WTC11 (cell line): ENCODE measurements around the gene GPRIN3. TPM values are rescaled to one million over a fixed set of nuclear protein-coding genes. Genes with fewer than 3 reads are reported as not detected.

ENCODE experiments used
- ATAC-seq: fragments of 200-7000 bp; cut with Tn5 transposase; 2 replicates; pipeline ENCODE4 v1.10.0; 2021; ENCODE audit warnings: mild to moderate bottlenecking, moderate library complexity
- CTCF ChIA-PET: fragments of 300-600 bp; sonication (Branson Sonifier 250); formaldehyde crosslinking; loops from one replicate; lab custom pipeline; 2021; ENCODE audit warnings: antibody characterized with exemption; lab: Charles Lee
- POLR2A ChIA-PET: fragments of 350-600 bp; sonication (Branson Sonifier 250); formaldehyde crosslinking; loops from one replicate; lab custom pipeline; 2021; ENCODE audit warnings: antibody characterized with exemption; lab: Charles Lee
- DNase-seq: peaks from one replicate; pipeline ENCODE4 v3.0.0; 2021; ENCODE audit warnings: low spot score
- H3K27ac Mint-ChIP-seq: 2 replicates; pipeline ENCODE4 v1.8.0; 2021; ENCODE audit warnings: mixed read lengths
- H3K27me3 Mint-ChIP-seq: 2 replicates; pipeline ENCODE4 v1.8.0; 2021; ENCODE audit warnings: low read depth, mild to moderate bottlenecking, moderate library complexity, mixed read lengths
- H3K36me3 Mint-ChIP-seq: 2 replicates; pipeline ENCODE4 v1.8.0; 2021; ENCODE audit warnings: mixed read lengths
- H3K4me1 Mint-ChIP-seq: 2 replicates; pipeline ENCODE4 v1.8.0; 2022; ENCODE audit warnings: mixed read lengths
- H3K4me3 Mint-ChIP-seq: 2 replicates; pipeline ENCODE4 v1.8.0; 2021; ENCODE audit warnings: mild to moderate bottlenecking, moderate library complexity, mixed read lengths
- H3K9me3 Mint-ChIP-seq: 2 replicates; pipeline ENCODE4 v1.8.0; 2021; ENCODE audit warnings: mixed read lengths
- AFF4 ChIP-seq: sonication (generic); formaldehyde crosslinking; IDR thresholded peaks from 2 replicates; pipeline ENCODE4 v1.8.1; 2023; ENCODE audit warnings: mild to moderate bottlenecking, missing genetic modification reagents, borderline replicate concordance
- AR ChIP-seq: fragments of 250-450 bp; sonication (Bioruptor Pico); IDR thresholded peaks from 2 replicates; pipeline ENCODE4 v1.9.0; 2021; ENCODE audit warnings: mild to moderate bottlenecking
- ATF1 ChIP-seq: sonication (generic); formaldehyde crosslinking; IDR thresholded peaks from 2 replicates; pipeline ENCODE4 v1.8.1; 2023; ENCODE audit warnings: mild to moderate bottlenecking, moderate library complexity, missing genetic modification reagents
- ATF3 ChIP-seq: sonication (generic); formaldehyde crosslinking; conservative IDR thresholded peaks from 2 replicates; pipeline ENCODE4 v1.8.1; 2022; ENCODE audit warnings: mild to moderate bottlenecking, missing genetic modification reagents
- CDX4 ChIP-seq: fragments of 250-450 bp; sonication (Bioruptor Pico); IDR thresholded peaks from 2 replicates; pipeline ENCODE4 v1.9.0; 2021; ENCODE audit warnings: moderate library complexity, mild to moderate bottlenecking, inconsistent platforms, borderline replicate concordance
- ELF4 ChIP-seq: sonication (generic); formaldehyde crosslinking; IDR thresholded peaks from 2 replicates; pipeline ENCODE4 v1.8.1; 2022; ENCODE audit warnings: low read depth, mild to moderate bottlenecking, moderate library complexity, missing genetic modification reagents
- ESRRA ChIP-seq: sonication (generic); formaldehyde crosslinking; IDR thresholded peaks from 2 replicates; pipeline ENCODE4 v1.8.1; 2022; ENCODE audit warnings: mild to moderate bottlenecking, missing genetic modification reagents, borderline replicate concordance
- ETV6 ChIP-seq: sonication (generic); formaldehyde crosslinking; IDR thresholded peaks from 2 replicates; pipeline ENCODE4 v1.8.1; 2022; ENCODE audit warnings: mild to moderate bottlenecking, missing genetic modification reagents
- NR2C2 ChIP-seq: sonication (generic); formaldehyde crosslinking; IDR thresholded peaks from 2 replicates; pipeline ENCODE4 v1.8.0; 2022; ENCODE audit warnings: mild to moderate bottlenecking, missing genetic modification reagents
- RORB ChIP-seq: fragments of 250-450 bp; sonication (Bioruptor Pico); IDR thresholded peaks from 2 replicates; pipeline ENCODE4 v1.9.0; 2021; ENCODE audit warnings: mild to moderate bottlenecking
- SMAD4 ChIP-seq: sonication (generic); formaldehyde crosslinking; IDR thresholded peaks from 2 replicates; pipeline ENCODE4 v1.8.0; 2022; ENCODE audit warnings: mild to moderate bottlenecking, missing genetic modification reagents
- ZBTB21 ChIP-seq: sonication (generic); formaldehyde crosslinking; IDR thresholded peaks from 2 replicates; pipeline ENCODE4 v1.8.1; 2023; ENCODE audit warnings: mild to moderate bottlenecking, missing genetic modification reagents, borderline replicate concordance
- ZNF219 ChIP-seq: sonication (generic); formaldehyde crosslinking; IDR thresholded peaks from 2 replicates; pipeline ENCODE4 v1.8.0; 2023; ENCODE audit warnings: missing genetic modification reagents, mild to moderate bottlenecking, borderline replicate concordance
- ZNF232 ChIP-seq: sonication (generic); formaldehyde crosslinking; IDR thresholded peaks from 2 replicates; pipeline ENCODE4 v1.8.0; 2022; ENCODE audit warnings: mild to moderate bottlenecking, missing genetic modification reagents
- ZNF317 ChIP-seq: sonication (generic); formaldehyde crosslinking; IDR thresholded peaks from 2 replicates; pipeline ENCODE4 v1.8.1; 2023; ENCODE audit warnings: low read depth, mild to moderate bottlenecking, moderate library complexity, missing genetic modification reagents, borderline replicate concordance
- total RNA-seq: library from RNA; stranded (reverse); gene quantifications from 3 replicates; pipeline ENCODE4 v1.2.3, GENCODE V29; 2021
- TF ChIP-seq, protein P1 (sequence below): sonication (generic); formaldehyde crosslinking; IDR thresholded peaks from 2 replicates; pipeline ENCODE4 v1.8.1; 2022; ENCODE audit warnings: mild to moderate bottlenecking, moderate library complexity, missing genetic modification reagents
- TF ChIP-seq, protein P2 (sequence below): sonication (generic); formaldehyde crosslinking; IDR thresholded peaks from 2 replicates; pipeline ENCODE4 v1.8.1; 2023; ENCODE audit warnings: mild to moderate bottlenecking, moderate library complexity, missing genetic modification reagents
- TF ChIP-seq, protein P3 (sequence below): fragments of 250-450 bp; sonication (Bioruptor Pico); conservative IDR thresholded peaks from 2 replicates; pipeline ENCODE4 v1.9.0; 2021; ENCODE audit warnings: mild to moderate bottlenecking
- TF ChIP-seq, protein P4 (sequence below): sonication (generic); formaldehyde crosslinking; IDR thresholded peaks from 2 replicates; pipeline ENCODE4 v1.8.0; 2022; ENCODE audit warnings: missing genetic modification reagents

Gene GPRIN3
- total RNA-seq, 1 experiment from 2014 or later: 2.0 TPM

- TF ChIP-seq ATF3 (no peak), ETV6 (CRISPR knock-in tag) (no peak), RORB (no peak), ZNF219 (CRISPR knock-in tag) (no peak), ZNF232 (CRISPR knock-in tag) (no peak), AR (CRISPR knock-in tag) (no peak)
- TF ChIP-seq, protein P1, sequence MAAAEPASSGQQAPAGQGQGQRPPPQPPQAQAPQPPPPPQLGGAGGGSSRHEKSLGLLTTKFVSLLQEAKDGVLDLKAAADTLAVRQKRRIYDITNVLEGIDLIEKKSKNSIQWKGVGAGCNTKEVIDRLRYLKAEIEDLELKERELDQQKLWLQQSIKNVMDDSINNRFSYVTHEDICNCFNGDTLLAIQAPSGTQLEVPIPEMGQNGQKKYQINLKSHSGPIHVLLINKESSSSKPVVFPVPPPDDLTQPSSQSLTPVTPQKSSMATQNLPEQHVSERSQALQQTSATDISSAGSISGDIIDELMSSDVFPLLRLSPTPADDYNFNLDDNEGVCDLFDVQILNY: no peak
- TF ChIP-seq, protein P2, sequence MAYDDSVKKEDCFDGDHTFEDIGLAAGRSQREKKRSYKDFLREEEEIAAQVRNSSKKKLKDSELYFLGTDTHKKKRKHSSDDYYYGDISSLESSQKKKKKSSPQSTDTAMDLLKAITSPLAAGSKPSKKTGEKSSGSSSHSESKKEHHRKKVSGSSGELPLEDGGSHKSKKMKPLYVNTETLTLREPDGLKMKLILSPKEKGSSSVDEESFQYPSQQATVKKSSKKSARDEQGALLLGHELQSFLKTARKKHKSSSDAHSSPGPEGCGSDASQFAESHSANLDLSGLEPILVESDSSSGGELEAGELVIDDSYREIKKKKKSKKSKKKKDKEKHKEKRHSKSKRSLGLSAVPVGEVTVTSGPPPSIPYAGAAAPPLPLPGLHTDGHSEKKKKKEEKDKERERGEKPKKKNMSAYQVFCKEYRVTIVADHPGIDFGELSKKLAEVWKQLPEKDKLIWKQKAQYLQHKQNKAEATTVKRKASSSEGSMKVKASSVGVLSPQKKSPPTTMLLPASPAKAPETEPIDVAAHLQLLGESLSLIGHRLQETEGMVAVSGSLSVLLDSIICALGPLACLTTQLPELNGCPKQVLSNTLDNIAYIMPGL (CRISPR knock-in tag): no peak
- TF ChIP-seq, protein P3, sequence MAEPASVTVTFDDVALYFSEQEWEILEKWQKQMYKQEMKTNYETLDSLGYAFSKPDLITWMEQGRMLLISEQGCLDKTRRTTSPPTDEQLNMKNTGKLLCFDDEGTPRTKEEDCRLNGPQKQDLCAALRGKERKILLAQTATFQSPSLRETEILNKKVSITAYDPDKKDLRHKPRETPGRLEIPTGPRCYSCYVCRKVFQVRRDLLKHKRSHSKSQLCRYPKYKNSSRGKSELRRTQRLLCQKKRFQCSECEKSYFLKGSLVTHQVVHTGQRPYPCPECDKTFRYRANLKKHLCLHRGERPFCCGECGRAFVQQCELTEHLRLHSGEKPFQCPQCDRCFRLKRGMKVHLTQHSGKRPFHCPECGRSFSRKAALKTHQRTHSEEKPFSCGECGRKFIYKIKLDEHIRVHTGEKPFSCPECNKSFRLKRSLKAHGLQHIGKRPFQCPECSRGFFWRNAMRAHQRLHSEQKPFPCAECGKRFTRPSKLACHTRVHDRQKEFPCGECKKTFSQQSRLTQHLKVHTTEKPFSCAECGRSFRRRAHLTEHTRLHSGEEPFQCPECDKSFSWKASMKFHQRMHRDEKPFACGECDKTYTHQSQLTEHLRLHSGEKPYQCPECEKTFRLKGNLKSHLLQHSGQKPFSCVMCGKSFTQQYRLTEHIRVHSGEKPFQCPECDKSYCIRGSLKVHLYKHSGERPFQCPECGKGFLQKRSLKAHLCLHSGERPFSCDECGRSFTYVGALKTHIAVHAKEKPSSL (CRISPR knock-in tag): no peak
Measured at GRCh38 chr4:89287945-89288344, 19.7 kb downstream of the GPRIN3 start (continued).

- ATAC-seq (no peak), DNase-seq (no peak)
- Mint-ChIP-seq H3K27ac (peak overlapping the region; percentile 14; the same call in 1 of the 2 replicates), H3K36me3 (no peaks in the 10 kb centered on the region), H3K27me3 (no peaks in the 10 kb centered on the region), H3K9me3 (peaks cover 4% of the 10 kb centered on the region; the same call in 1 of the 2 replicates), H3K4me1 (peaks cover 27% of the 10 kb centered on the region), H3K4me3 (no peak overlapping the region)
- ChIA-PET CTCF (no interaction called here), POLR2A (no interaction called here)
- TF ChIP-seq NR2C2 (CRISPR knock-in tag) (no peak), ATF1 (CRISPR knock-in tag) (no peak), ZBTB21 (no peak), AFF4 (CRISPR knock-in tag) (no peak), CDX4 (CRISPR knock-in tag) (no peak), ELF4 (CRISPR knock-in tag) (no peak), ZNF317 (CRISPR knock-in tag) (no peak), SMAD4 (no peak), ESRRA (CRISPR knock-in tag) (no peak), ZNF232 (CRISPR knock-in tag) (no peak)
- TF ChIP-seq, protein P1: no peak
- TF ChIP-seq, protein P4, sequence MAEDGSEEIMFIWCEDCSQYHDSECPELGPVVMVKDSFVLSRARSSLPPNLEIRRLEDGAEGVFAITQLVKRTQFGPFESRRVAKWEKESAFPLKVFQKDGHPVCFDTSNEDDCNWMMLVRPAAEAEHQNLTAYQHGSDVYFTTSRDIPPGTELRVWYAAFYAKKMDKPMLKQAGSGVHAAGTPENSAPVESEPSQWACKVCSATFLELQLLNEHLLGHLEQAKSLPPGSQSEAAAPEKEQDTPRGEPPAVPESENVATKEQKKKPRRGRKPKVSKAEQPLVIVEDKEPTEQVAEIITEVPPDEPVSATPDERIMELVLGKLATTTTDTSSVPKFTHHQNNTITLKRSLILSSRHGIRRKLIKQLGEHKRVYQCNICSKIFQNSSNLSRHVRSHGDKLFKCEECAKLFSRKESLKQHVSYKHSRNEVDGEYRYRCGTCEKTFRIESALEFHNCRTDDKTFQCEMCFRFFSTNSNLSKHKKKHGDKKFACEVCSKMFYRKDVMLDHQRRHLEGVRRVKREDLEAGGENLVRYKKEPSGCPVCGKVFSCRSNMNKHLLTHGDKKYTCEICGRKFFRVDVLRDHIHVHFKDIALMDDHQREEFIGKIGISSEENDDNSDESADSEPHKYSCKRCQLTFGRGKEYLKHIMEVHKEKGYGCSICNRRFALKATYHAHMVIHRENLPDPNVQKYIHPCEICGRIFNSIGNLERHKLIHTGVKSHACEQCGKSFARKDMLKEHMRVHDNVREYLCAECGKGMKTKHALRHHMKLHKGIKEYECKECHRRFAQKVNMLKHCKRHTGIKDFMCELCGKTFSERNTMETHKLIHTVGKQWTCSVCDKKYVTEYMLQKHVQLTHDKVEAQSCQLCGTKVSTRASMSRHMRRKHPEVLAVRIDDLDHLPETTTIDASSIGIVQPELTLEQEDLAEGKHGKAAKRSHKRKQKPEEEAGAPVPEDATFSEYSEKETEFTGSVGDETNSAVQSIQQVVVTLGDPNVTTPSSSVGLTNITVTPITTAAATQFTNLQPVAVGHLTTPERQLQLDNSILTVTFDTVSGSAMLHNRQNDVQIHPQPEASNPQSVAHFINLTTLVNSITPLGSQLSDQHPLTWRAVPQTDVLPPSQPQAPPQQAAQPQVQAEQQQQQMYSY: no peak
Measured at GRCh38 chr4:89285745-89286144, 21.9 kb downstream of the GPRIN3 start.
